Mesendoderm (in vitro differentiated cells): Measurements from ENCODE around the gene TRIM8.

ENCODE experiments used
- DNase-seq: peaks from one replicate; pipeline ENCODE4 v3.0.0; 2013
- H2AK5ac ChIP-seq: 2 replicates; pipeline ENCODE4 v1.6.1; 2013; ENCODE audit warnings: low read length, inconsistent platforms
- H2BK120ac ChIP-seq: 2 replicates; pipeline ENCODE4 v1.6.1; 2013; ENCODE audit warnings: low read depth, mild to moderate bottlenecking, low read length, moderate library complexity, mixed read lengths
- H2BK15ac ChIP-seq: replicated peaks from 2 replicates; pipeline ENCODE4 v1.6.1; 2013; ENCODE audit warnings: low read depth, mild to moderate bottlenecking, moderate library complexity
- H2BK5ac ChIP-seq: 2 replicates; pipeline ENCODE4 v1.6.1; 2013; ENCODE audit warnings: low read length, inconsistent platforms
- H3K18ac ChIP-seq: 2 replicates; pipeline ENCODE4 v1.6.1; 2013; ENCODE audit warnings: mild to moderate bottlenecking, low read length, mixed read lengths
- H3K23ac ChIP-seq: one replicate; pipeline ENCODE4 v1.6.1; 2013; ENCODE audit warnings: low read length
- H3K27ac ChIP-seq: 2 replicates; pipeline ENCODE4 v1.5.1; 2013; ENCODE audit warnings: low read depth, mild to moderate bottlenecking, inconsistent platforms, low read length, moderate library complexity
- H3K27me3 ChIP-seq: 2 replicates; pipeline ENCODE4 v1.6.1; 2013; ENCODE audit warnings: low read length, control low read depth, mild to moderate bottlenecking, inconsistent platforms; ENCODE audit not compliant: insufficient read depth, poor library complexity
- H3K36me3 ChIP-seq: 2 replicates; pipeline ENCODE4 v1.6.1; 2013; ENCODE audit warnings: low read length, inconsistent platforms; ENCODE audit not compliant: control insufficient read depth, insufficient read depth
- H3K4ac ChIP-seq: one replicate; pipeline ENCODE4 v1.6.1; 2013; ENCODE audit warnings: low read depth, mild to moderate bottlenecking, low read length, moderate library complexity
- H3K4me1 ChIP-seq: 2 replicates; pipeline ENCODE4 v1.6.1; 2013; ENCODE audit warnings: low read depth, low read length, inconsistent platforms; ENCODE audit not compliant: control insufficient read depth
- H3K4me2 ChIP-seq: 2 replicates; pipeline ENCODE4 v1.6.1; 2013; ENCODE audit warnings: low read length
- H3K4me3 ChIP-seq: 2 replicates; pipeline ENCODE4 v1.5.1; 2013; ENCODE audit warnings: mild to moderate bottlenecking, low read length
- H3K56ac ChIP-seq: one replicate; pipeline ENCODE4 v1.6.1; 2013; ENCODE audit warnings: low read length
- H3K79me1 ChIP-seq: 2 replicates; pipeline ENCODE4 v1.6.1; 2013; ENCODE audit warnings: low read length, inconsistent platforms
- H3K79me2 ChIP-seq: 2 replicates; pipeline ENCODE4 v1.6.1; 2013; ENCODE audit warnings: mild to moderate bottlenecking, low read length; ENCODE audit not compliant: control insufficient read depth, insufficient read depth
- H3K9ac ChIP-seq: 2 replicates; pipeline ENCODE4 v1.6.1; 2013; ENCODE audit warnings: low read length, inconsistent platforms
- H4K5ac ChIP-seq: one replicate; pipeline ENCODE4 v1.6.1; 2013; ENCODE audit warnings: low read length
- H4K8ac ChIP-seq: one replicate; pipeline ENCODE4 v1.6.1; 2013; ENCODE audit warnings: low read depth, mild to moderate bottlenecking, control low read depth, low read length, moderate library complexity
- WGBS: extraction: QIAGEN DNeasy Blood & Tissue Kit; methylation state at CpG from one replicate; pipeline ENCODE4 v1.1.7; 2013; ENCODE audit warnings: low lambda C conversion rate, missing lambda C conversion rate; ENCODE audit not compliant: insufficient coverage; ENCODE audit errors: extremely low coverage; 5-methylcytosine and 5-hydroxymethylcytosine counted together

Gene TRIM8

DNA sequence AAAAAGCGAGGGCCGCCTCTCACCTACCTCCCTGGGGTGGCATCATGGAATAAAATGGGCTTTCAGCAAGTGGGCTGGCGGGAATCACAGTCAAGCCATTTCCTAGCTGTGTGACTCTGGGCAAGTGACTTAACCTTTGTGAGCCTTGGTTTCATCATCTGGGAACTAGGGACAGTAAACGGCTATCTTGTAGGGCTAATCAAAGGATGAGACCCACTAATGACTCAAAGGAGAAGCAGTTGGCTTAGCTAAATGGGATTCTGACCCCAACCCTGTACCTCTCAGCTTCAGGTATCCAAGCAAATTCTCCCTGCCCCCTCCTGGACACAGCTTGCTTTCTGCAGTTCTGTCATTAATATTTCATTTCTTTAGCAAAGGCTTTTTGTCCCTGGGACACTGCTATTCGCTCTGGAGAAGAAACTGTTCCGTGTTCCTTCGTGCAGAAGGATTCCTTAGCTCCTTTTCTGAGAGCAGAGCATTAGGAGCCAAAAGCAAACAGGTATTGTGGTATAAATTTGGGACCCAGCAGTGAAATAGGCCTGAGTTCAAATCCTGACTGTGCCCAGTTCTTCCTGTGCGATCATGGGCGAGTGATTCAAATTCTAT lies 25.9 kb downstream of the TRIM8 start:
- Histone ChIP-seq H3K79me2 (no peaks in the 10 kb centered on the region), H3K4me3 (no peak overlapping the region), H3K56ac (peak overlapping the region; percentile 25), H2BK5ac (no peak overlapping the region), H4K8ac (no peak overlapping the region), H2BK120ac (no peak overlapping the region), H3K23ac (no peak overlapping the region), H2BK15ac (no peak overlapping the region), H4K5ac (no peak overlapping the region), H3K79me1 (no peaks in the 10 kb centered on the region), H3K27me3 (no peaks in the 10 kb centered on the region), H3K36me3 (no peaks in the 10 kb centered on the region), H3K27ac (no peak overlapping the region), H2AK5ac (peak overlapping the region; percentile 85), H3K18ac (no peak overlapping the region), H3K4me1 (peaks cover 15% of the 10 kb centered on the region), H3K4me2 (no peak overlapping the region), H3K9ac (no peak overlapping the region), H3K4ac (no peak overlapping the region)
- DNase-seq, result no peak
- no CpG with 5 or more reads among the region's 9 CpGs for WGBS

DNA sequence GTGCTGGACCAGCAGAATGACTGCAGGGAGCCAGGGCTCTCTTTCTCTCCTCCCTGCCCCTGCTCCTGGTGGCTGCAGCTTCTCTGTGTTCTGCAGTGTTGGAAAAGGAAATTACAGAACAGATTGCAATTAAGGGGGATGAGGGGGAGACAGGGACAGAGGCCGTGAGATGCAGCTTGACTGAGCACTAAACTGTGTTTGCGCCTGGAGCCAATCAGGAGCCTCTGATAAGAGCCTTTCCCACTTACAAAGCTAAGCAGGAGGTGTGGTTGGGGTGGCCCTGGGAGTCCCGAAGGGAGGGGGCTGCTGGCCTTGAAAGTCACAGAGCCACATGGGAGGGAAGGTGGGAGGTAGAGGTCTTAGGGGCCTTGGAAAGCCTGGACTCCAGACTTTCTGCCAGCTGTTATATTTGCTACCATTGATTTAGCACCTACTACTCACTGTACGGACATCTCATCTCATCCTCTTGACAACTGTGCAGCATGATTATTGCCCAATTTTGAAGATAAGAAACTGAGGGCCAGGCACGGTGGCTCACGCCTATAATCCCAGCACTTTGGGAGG lies 26.7 kb downstream of the TRIM8 start:
- Histone ChIP-seq H3K27ac (no peak overlapping the region), H2BK5ac (no peak overlapping the region), H2AK5ac (no peak overlapping the region), H3K9ac (no peak overlapping the region), H2BK15ac (no peak overlapping the region), H3K56ac (no peak overlapping the region), H3K4me2 (no peak overlapping the region), H3K4ac (no peak overlapping the region), H3K27me3 (no peaks in the 10 kb centered on the region), H3K4me1 (peaks cover 17% of the 10 kb centered on the region), H3K23ac (no peak overlapping the region), H3K79me2 (no peaks in the 10 kb centered on the region), H2BK120ac (no peak overlapping the region), H3K18ac (no peak overlapping the region), H4K5ac (no peak overlapping the region), H3K36me3 (no peaks in the 10 kb centered on the region), H3K79me1 (no peaks in the 10 kb centered on the region), H4K8ac (no peak overlapping the region), H3K4me3 (no peak overlapping the region)
- WGBS, result no CpG with 5 or more reads among the region's 6 CpGs
- DNase-seq, result peak; percentile 67

DNA sequence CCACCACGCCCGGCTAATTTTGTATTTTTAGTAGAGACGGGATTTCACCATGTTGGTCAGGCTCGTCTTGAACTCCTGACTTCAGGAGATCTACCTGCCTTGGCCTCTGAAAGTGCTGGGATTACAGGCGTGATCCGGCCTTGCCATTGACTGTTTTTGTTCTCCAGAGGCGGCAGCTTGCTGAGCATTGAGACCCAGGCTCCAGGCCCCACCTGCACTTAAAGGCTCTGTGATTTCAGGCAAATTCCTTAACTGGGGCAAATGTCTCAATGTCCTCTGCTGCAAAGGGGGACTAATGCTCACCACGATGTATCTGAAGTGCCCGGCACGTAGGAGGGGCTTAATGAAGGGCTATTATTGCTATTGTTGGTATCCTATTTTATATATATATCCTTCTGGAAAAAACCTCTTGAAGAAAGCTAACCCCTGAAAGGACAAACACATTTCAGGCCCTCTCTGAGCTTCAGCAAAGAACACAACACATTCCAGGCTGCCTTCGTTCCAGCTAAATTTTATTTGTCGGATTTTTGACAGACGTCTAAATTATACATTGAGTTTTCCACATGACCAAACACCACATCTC lies 29.0 kb downstream of the TRIM8 start:
- Histone ChIP-seq H3K4me2 (no peak overlapping the region), H3K9ac (no peak overlapping the region), H3K4ac (no peak overlapping the region), H3K79me1 (no peaks in the 10 kb centered on the region), H2AK5ac (no peak overlapping the region), H4K5ac (no peak overlapping the region), H3K4me1 (peaks cover 20% of the 10 kb centered on the region), H4K8ac (no peak overlapping the region), H3K23ac (no peak overlapping the region), H3K4me3 (no peak overlapping the region), H3K79me2 (no peaks in the 10 kb centered on the region), H3K18ac (no peak overlapping the region), H3K36me3 (no peaks in the 10 kb centered on the region), H2BK5ac (no peak overlapping the region), H2BK15ac (no peak overlapping the region), H2BK120ac (no peak overlapping the region), H3K56ac (no peak overlapping the region), H3K27me3 (no peaks in the 10 kb centered on the region), H3K27ac (no peak overlapping the region)
- WGBS, result no CpG with 5 or more reads among the region's 13 CpGs
- DNase-seq, result no peak

DNA sequence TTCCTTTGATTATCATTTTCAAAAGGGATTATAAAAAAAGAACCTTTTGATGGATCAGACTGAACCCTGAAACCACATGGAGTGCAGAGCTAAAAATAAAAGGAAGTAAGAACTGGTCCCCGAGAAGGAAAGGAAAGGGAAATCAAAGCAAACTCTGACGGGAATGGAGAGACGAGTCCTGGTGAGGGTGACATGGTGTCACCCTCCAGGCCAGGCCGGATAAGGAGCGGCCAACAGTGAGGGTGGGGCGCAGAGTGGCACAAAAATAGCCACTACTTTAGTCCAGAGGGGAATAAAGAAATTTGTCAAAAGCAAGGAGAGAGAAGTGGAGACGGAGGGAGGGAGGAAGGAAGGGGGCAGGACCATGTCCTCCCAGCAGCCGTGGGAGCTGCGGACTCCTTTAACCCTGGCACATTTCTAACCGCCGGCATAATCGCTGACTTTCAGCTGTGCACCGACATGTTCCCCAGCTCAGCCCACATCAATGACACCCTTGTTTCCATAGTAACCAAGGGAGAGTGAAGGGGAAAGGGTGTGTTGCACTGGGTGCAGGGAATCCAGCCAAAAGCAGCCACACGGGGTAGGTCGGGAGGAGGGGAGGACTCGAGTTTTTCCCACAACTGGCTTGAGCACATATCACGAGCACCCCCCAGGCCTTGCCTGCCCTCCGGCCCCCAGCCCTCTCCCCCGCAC lies 29.7 kb downstream of the TRIM8 start:
- H3K56ac ChIP-seq, result peak overlapping the region; percentile 58
- no peaks in the 10 kb centered on the region for H3K79me1 ChIP-seq
- peak overlapping the region; percentile 16 for H3K9ac ChIP-seq
- no CpG with 5 or more reads among the region's 19 CpGs for WGBS
- H3K4me3 ChIP-seq, result no peak overlapping the region
- H3K27me3 ChIP-seq, result no peaks in the 10 kb centered on the region
- H3K4me1 ChIP-seq, result peaks cover 20% of the 10 kb centered on the region
- H3K4ac ChIP-seq, result no peak overlapping the region
- H2BK120ac ChIP-seq, result no peak overlapping the region
- no peaks in the 10 kb centered on the region for H3K36me3 ChIP-seq
- no peak overlapping the region for H3K23ac ChIP-seq
- H2AK5ac ChIP-seq, result no peak overlapping the region
- H3K79me2 ChIP-seq, result no peaks in the 10 kb centered on the region
- no peak overlapping the region for H2BK15ac ChIP-seq
- H3K4me2 ChIP-seq, result peak overlapping the region; percentile 10
- H4K5ac ChIP-seq, result no peak overlapping the region
- H4K8ac ChIP-seq, result no peak overlapping the region
- DNase-seq, result peak; percentile 75
- no peak overlapping the region for H3K18ac ChIP-seq
- no peak overlapping the region for H2BK5ac ChIP-seq
- H3K27ac ChIP-seq, result peak overlapping the region; percentile 46

DNA sequence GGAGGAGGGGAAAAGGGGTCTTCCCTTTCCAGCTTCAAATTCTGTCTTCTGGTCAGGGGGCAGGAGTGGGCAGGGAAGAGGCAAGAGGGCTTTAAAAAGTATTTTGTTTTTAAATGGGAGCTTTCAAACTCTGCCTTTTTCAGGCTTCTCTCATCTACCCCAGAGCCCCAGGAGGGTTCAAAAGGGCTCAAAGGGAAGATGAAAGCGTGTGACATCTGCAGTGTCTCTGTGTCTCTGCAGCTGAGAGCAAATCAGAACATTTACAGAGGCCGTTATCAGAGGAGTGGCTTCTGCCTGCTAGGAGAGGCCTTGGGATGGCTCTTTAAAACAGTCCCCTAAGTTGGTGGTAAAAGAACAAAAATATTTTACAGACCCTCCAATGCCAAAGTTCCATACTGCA lies 30.3 kb downstream of the TRIM8 start:
- H3K56ac ChIP-seq, result no peak overlapping the region
- H3K4ac ChIP-seq, result no peak overlapping the region
- H3K4me1 ChIP-seq, result peaks cover 20% of the 10 kb centered on the region
- H2BK5ac ChIP-seq, result no peak overlapping the region
- H3K79me1 ChIP-seq, result no peaks in the 10 kb centered on the region
- H2BK120ac ChIP-seq, result no peak overlapping the region
- H3K27me3 ChIP-seq, result no peaks in the 10 kb centered on the region
- peak; percentile 41 for DNase-seq
- no peak overlapping the region for H3K4me2 ChIP-seq
- no peak overlapping the region for H4K5ac ChIP-seq
- H3K18ac ChIP-seq, result no peak overlapping the region
- no CpG with 5 or more reads among the region's 2 CpGs for WGBS
- H3K27ac ChIP-seq, result peak overlapping the region; percentile 46
- no peak overlapping the region for H3K4me3 ChIP-seq
- H2BK15ac ChIP-seq, result no peak overlapping the region
- H3K23ac ChIP-seq, result no peak overlapping the region
- no peak overlapping the region for H2AK5ac ChIP-seq
- no peaks in the 10 kb centered on the region for H3K79me2 ChIP-seq
- no peaks in the 10 kb centered on the region for H3K36me3 ChIP-seq
- H4K8ac ChIP-seq, result no peak overlapping the region
- peak overlapping the region; percentile 1 for H3K9ac ChIP-seq
